Stimulated activated effector memory CD8-positive, alpha-beta T cell treated with anti-CD3 and anti-CD28 coated beads, Interleukin-12 subunit alpha, Interleukin-12 subunit beta, amount 100 ng/mL, for 72 hours (primary cell): Measurements from ENCODE around the gene PRKN.
"Not testable (repeated sequence)": the region's sequence is repeated elsewhere in the genome, so short reads cannot be mapped to it uniquely, and the experiment has no call there.

Experiments used
- ATAC-seq: fragments of 150-1000 bp; cut with Tn5 transposase; 2 replicates; pipeline ENCODE4 v1.10.0; 2021
- DNase-seq, 2 donors: peaks; one replicate each; pipeline ENCODE4 v3.0.0; 2021 to 2022; ENCODE audit warnings: low spot score in 2 of 2
- H3K27ac Mint-ChIP-seq: one replicate; pipeline ENCODE4 v1.8.0; 2022; ENCODE audit warnings: mild to moderate bottlenecking, mixed read lengths
- H3K36me3 Mint-ChIP-seq: one replicate; pipeline ENCODE4 v1.8.0; 2022; ENCODE audit warnings: mild to moderate bottlenecking, mixed read lengths
- H3K4me1 Mint-ChIP-seq: one replicate; pipeline ENCODE4 v1.8.0; 2022; ENCODE audit warnings: mixed read lengths
- H3K4me3 Mint-ChIP-seq: one replicate; pipeline ENCODE4 v1.8.0; 2022; ENCODE audit warnings: mild to moderate bottlenecking, mixed read lengths
- H3K9me3 Mint-ChIP-seq: one replicate; pipeline ENCODE4 v1.8.0; 2022; ENCODE audit warnings: mixed read lengths

Gene PRKN

GRCh38 chr6:161319231-161319630 is 1408.3 kb downstream of the PRKN start:
- H3K36me3 Mint-ChIP-seq, result no peaks in the 10 kb centered on the region
- H3K9me3 Mint-ChIP-seq, result peaks cover 5% of the 10 kb centered on the region
- no peak overlapping the region for H3K27ac Mint-ChIP-seq
- no peak overlapping the region for H3K4me3 Mint-ChIP-seq
- ATAC-seq (no peak), DNase-seq (no peak)
- H3K4me1 Mint-ChIP-seq, result no peaks in the 10 kb centered on the region

- Mint-ChIP-seq H3K36me3 (no peaks in the 10 kb centered on the region), H3K4me3 (no peak overlapping the region), H3K9me3 (peaks cover 5% of the 10 kb centered on the region), H3K27ac (no peak overlapping the region), H3K4me1 (no peaks in the 10 kb centered on the region)
- ATAC-seq (no peak), DNase-seq (no peak)
Observed at GRCh38 chr6:161318456-161318855, 1409.1 kb downstream of the PRKN start.

- no peak for ATAC-seq
- DNase-seq, result no peak
- no peaks in the 10 kb centered on the region for H3K4me1 Mint-ChIP-seq
- H3K36me3 Mint-ChIP-seq, result no peaks in the 10 kb centered on the region
- peaks cover 5% of the 10 kb centered on the region for H3K9me3 Mint-ChIP-seq
- H3K27ac Mint-ChIP-seq, result no peak overlapping the region
- H3K4me3 Mint-ChIP-seq, result no peak overlapping the region
Observed at GRCh38 chr6:161316531-161316930, 1411.0 kb downstream of the PRKN start.

- not testable (repeated sequence) for ATAC-seq, H3K36me3 Mint-ChIP-seq, H3K4me1 Mint-ChIP-seq, H3K27ac Mint-ChIP-seq, H3K9me3 Mint-ChIP-seq, H3K4me3 Mint-ChIP-seq, DNase-seq
Observed at GRCh38 chr6:161315246-161315917, 1412.2 kb downstream of the PRKN start.

- H3K4me3 Mint-ChIP-seq, ATAC-seq, H3K36me3 Mint-ChIP-seq, H3K9me3 Mint-ChIP-seq, H3K4me1 Mint-ChIP-seq, DNase-seq: not testable (repeated sequence)
- peak overlapping the region; percentile 38 for H3K27ac Mint-ChIP-seq
Observed at GRCh38 chr6:161314541-161315245, 1412.9 kb downstream of the PRKN start.

GRCh38 chr6:161313940-161314509 is 1413.5 kb downstream of the PRKN start:
- Mint-ChIP-seq H3K27ac (peak overlapping the region; percentile 38), H3K4me3 (no peak overlapping the region), H3K4me1 (no peaks in the 10 kb centered on the region), H3K36me3 (no peaks in the 10 kb centered on the region), H3K9me3 (peaks cover 5% of the 10 kb centered on the region)
- DNase-seq (no peak), ATAC-seq (no peak)

GRCh38 chr6:161313475-161313874 is 1414.1 kb downstream of the PRKN start:
- DNase-seq, H3K4me1 Mint-ChIP-seq, H3K4me3 Mint-ChIP-seq, H3K36me3 Mint-ChIP-seq, H3K9me3 Mint-ChIP-seq, ATAC-seq, H3K27ac Mint-ChIP-seq: not testable (repeated sequence)

- not testable (repeated sequence) for H3K36me3 Mint-ChIP-seq, H3K4me3 Mint-ChIP-seq, DNase-seq, H3K9me3 Mint-ChIP-seq, H3K4me1 Mint-ChIP-seq, H3K27ac Mint-ChIP-seq
- ATAC-seq, result peak; percentile 71
Observed at GRCh38 chr6:161309774-161310173, 1417.8 kb downstream of the PRKN start.

- no peaks in the 10 kb centered on the region for H3K9me3 Mint-ChIP-seq
- DNase-seq, result peak in 1 of 2 donors; percentile 34
- no peak overlapping the region for H3K27ac Mint-ChIP-seq
- no peak overlapping the region for H3K4me3 Mint-ChIP-seq
- no peak for ATAC-seq
- no peaks in the 10 kb centered on the region for H3K36me3 Mint-ChIP-seq
- peaks cover under 1% of the 10 kb centered on the region for H3K4me1 Mint-ChIP-seq
Observed at GRCh38 chr6:161308075-161308655, 1419.4 kb downstream of the PRKN start.

GRCh38 chr6:161305860-161306259 is 1421.7 kb downstream of the PRKN start:
- no peak overlapping the region for H3K27ac Mint-ChIP-seq
- peaks cover 6% of the 10 kb centered on the region for H3K4me1 Mint-ChIP-seq
- DNase-seq (peak in 1 of 2 donors; percentile 26), ATAC-seq (no peak)
- H3K4me3 Mint-ChIP-seq, result no peak overlapping the region
- H3K9me3 Mint-ChIP-seq, result no peaks in the 10 kb centered on the region
- H3K36me3 Mint-ChIP-seq, result no peaks in the 10 kb centered on the region

- no peak overlapping the region for H3K4me3 Mint-ChIP-seq
- no peak for ATAC-seq
Observed at GRCh38 chr6:161303628-161304340, 1423.8 kb downstream of the PRKN start.

GRCh38 chr6:161302949-161303348 is 1424.6 kb downstream of the PRKN start:
- DNase-seq (no peak), ATAC-seq (no peak)
- Mint-ChIP-seq H3K4me3 (no peak overlapping the region), H3K4me1 (peaks cover 6% of the 10 kb centered on the region), H3K36me3 (no peaks in the 10 kb centered on the region), H3K9me3 (no peaks in the 10 kb centered on the region), H3K27ac (no peak overlapping the region)

More at GRCh38 chr6:161303628-161304340, 1423.8 kb downstream of the PRKN start:
- Mint-ChIP-seq H3K36me3 (no peaks in the 10 kb centered on the region), H3K4me1 (peaks cover 6% of the 10 kb centered on the region), H3K27ac (no peak overlapping the region), H3K9me3 (no peaks in the 10 kb centered on the region)
- DNase-seq, result peak in 1 of 2 donors; percentile 46

- H3K27ac Mint-ChIP-seq, result no peak overlapping the region
- DNase-seq, result no peak
Observed at GRCh38 chr6:161301338-161301737, 1426.2 kb downstream of the PRKN start.

GRCh38 chr6:161300823-161301222 is 1426.7 kb downstream of the PRKN start:
- H3K36me3 Mint-ChIP-seq, result no peaks in the 10 kb centered on the region
- DNase-seq, result no peak

More at GRCh38 chr6:161301338-161301737, 1426.2 kb downstream of the PRKN start:
- ATAC-seq, result no peak
- no peaks in the 10 kb centered on the region for H3K36me3 Mint-ChIP-seq
- H3K4me1 Mint-ChIP-seq, result peaks cover 6% of the 10 kb centered on the region
- H3K4me3 Mint-ChIP-seq, result no peak overlapping the region
- no peaks in the 10 kb centered on the region for H3K9me3 Mint-ChIP-seq

GRCh38 chr6:161299726-161300125 is 1427.8 kb downstream of the PRKN start:
- H3K9me3 Mint-ChIP-seq, result no peaks in the 10 kb centered on the region
- no peak overlapping the region for H3K27ac Mint-ChIP-seq

More at GRCh38 chr6:161300823-161301222, 1426.7 kb downstream of the PRKN start:
- Mint-ChIP-seq H3K9me3 (no peaks in the 10 kb centered on the region), H3K4me3 (no peak overlapping the region), H3K27ac (no peak overlapping the region), H3K4me1 (peaks cover 6% of the 10 kb centered on the region)
- ATAC-seq, result no peak

More at GRCh38 chr6:161299726-161300125, 1427.8 kb downstream of the PRKN start:
- no peak for DNase-seq
- peaks cover 6% of the 10 kb centered on the region for H3K4me1 Mint-ChIP-seq
- H3K36me3 Mint-ChIP-seq, result no peaks in the 10 kb centered on the region
- no peak overlapping the region for H3K4me3 Mint-ChIP-seq
- no peak for ATAC-seq
